ENCODE data around the gene ZP3. TPM values are rescaled to one million over a fixed set of nuclear protein-coding genes. Genes with fewer than 3 reads are reported as not detected.

Gene ZP3
- total RNA-seq (not detected in 2 replicates), polyA plus RNA-seq (1.4 TPM in 1 of 2 replicates, not detected in the other)

DNA sequence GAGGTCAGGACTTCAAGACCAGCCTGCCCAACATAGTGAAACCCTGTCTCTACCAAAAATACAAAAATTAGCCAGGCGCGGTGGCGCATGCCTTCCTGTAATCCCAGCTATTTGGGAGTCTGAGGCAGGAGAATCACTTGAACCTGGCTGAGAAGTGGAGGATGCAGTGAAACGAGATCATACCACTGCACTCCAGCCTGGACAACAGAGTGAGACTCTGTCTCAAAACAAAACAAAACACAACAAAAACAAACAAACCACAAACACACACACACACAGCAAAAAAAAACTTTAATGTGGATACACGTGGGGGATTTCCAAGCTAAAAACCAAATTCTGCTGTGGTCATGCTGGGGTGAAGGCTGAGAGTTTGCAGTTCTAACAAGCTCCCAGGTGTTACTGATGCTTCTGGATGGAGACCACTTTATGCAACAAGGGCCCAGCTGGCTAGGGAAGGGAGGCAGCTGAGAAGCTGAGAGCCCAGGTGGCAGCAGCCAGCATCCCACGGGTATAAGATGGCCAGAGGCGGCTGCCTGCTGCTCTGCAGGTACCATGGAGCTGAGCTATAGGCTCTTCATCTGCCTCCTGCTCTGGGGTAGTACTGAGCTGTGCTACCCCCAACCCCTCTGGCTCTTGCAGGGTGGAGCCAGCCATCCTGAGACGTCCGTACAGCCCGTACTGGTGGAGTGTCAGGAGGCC is at the start of gene ZP3:
ZP3 (plus strand) TSS at position 538 of the 699 bp plus-strand sequence; CDS start at position 553, 15 bp downstream.
- H3K9me3 ChIP-seq (ENCODE audit: low read depth), result no peaks in the 10 kb centered on the region
- no peaks in the 10 kb centered on the region for H3K27me3 ChIP-seq
- no peaks in the 10 kb centered on the region for H3K9me2 ChIP-seq (replicated peaks; ENCODE audit: insufficient read depth)
- no peaks in the 10 kb centered on the region for H3K36me3 ChIP-seq (replicated peaks; ENCODE audit: insufficient read depth, low read depth)
- no peaks in the 10 kb centered on the region for H4K20me1 ChIP-seq (ENCODE audit: insufficient read depth, poor library complexity, severe bottlenecking)
- 90% methylated on average over 10 of the region's 10 CpGs for WGBS (ENCODE audit: low lambda C conversion rate, missing lambda C conversion rate)
- peak within 1 kb of the TSS; percentile 10 for H3K4me2 ChIP-seq
- no peak within 1 kb of the TSS for H3K4me3 ChIP-seq
- H3K27ac ChIP-seq, result peak within 1 kb of the TSS; percentile 20
- no peaks in the 10 kb centered on the region for H3K79me2 ChIP-seq
- H2AFZ ChIP-seq, result no peak within 1 kb of the TSS
- H3K4me1 ChIP-seq (ENCODE audit: insufficient read depth), result no peaks in the 10 kb centered on the region
- no peak for TF ChIP-seq EZH2 (IDR thresholded peaks at IDR 0.05; ENCODE audit: borderline replicate concordance)
- TF ChIP-seq EZH2phosphoT487 (IDR thresholded peaks at IDR 0.05; ENCODE audit: low read depth, severe bottlenecking, unreplicated experiment), result no peak
- TF ChIP-seq, protein P1, sequence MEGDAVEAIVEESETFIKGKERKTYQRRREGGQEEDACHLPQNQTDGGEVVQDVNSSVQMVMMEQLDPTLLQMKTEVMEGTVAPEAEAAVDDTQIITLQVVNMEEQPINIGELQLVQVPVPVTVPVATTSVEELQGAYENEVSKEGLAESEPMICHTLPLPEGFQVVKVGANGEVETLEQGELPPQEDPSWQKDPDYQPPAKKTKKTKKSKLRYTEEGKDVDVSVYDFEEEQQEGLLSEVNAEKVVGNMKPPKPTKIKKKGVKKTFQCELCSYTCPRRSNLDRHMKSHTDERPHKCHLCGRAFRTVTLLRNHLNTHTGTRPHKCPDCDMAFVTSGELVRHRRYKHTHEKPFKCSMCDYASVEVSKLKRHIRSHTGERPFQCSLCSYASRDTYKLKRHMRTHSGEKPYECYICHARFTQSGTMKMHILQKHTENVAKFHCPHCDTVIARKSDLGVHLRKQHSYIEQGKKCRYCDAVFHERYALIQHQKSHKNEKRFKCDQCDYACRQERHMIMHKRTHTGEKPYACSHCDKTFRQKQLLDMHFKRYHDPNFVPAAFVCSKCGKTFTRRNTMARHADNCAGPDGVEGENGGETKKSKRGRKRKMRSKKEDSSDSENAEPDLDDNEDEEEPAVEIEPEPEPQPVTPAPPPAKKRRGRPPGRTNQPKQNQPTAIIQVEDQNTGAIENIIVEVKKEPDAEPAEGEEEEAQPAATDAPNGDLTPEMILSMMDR (IDR thresholded peaks at IDR 0.05; ENCODE audit: poor library complexity), result no peak
- DNase-seq (ENCODE audit: low spot score), result no peak

DNA sequence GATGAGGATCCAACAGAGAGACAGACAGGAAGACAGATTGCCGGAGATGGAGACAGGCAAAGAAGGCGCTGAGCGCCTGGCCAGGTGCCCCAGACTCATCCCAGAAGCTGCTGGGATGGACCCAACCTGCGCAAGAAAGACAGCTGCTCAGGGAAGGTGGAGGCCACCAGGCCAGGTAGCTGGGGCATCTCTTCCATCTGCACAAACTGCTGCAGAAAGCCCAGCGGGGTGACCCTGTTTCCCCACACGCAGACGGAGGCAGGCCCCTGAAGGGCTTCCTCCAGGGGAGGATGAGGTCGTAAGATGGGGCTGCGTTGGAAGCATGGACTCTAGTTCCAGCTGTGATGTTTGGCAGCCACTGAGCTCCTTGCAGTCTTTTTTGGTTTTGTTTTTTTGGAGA is 49.5 kb upstream of the ZP3 start:
- Histone ChIP-seq H3K9me3 (ENCODE audit: low read depth) (no peaks in the 10 kb centered on the region), H3K4me1 (ENCODE audit: insufficient read depth) (peaks cover 6% of the 10 kb centered on the region), H3K4me2 (no peak overlapping the region), H3K27me3 (no peaks in the 10 kb centered on the region), H3K36me3 (replicated peaks; ENCODE audit: insufficient read depth, low read depth) (no peaks in the 10 kb centered on the region), H3K9me2 (replicated peaks; ENCODE audit: insufficient read depth) (no peaks in the 10 kb centered on the region), H3K79me2 (no peaks in the 10 kb centered on the region), H4K20me1 (ENCODE audit: insufficient read depth, poor library complexity, severe bottlenecking) (no peaks in the 10 kb centered on the region), H2AFZ (no peak overlapping the region), H3K4me3 (no peak overlapping the region), H3K27ac (no peak overlapping the region)
- TF ChIP-seq EZH2 (IDR thresholded peaks at IDR 0.05; ENCODE audit: borderline replicate concordance) (no peak), EZH2phosphoT487 (IDR thresholded peaks at IDR 0.05; ENCODE audit: low read depth, severe bottlenecking, unreplicated experiment) (no peak)
- TF ChIP-seq, protein P1 (IDR thresholded peaks at IDR 0.05; ENCODE audit: poor library complexity), result no peak
- no peak for DNase-seq (ENCODE audit: low spot score)
- WGBS (ENCODE audit: low lambda C conversion rate, missing lambda C conversion rate), result 85% methylated on average over 9 of the region's 9 CpGs

DNA sequence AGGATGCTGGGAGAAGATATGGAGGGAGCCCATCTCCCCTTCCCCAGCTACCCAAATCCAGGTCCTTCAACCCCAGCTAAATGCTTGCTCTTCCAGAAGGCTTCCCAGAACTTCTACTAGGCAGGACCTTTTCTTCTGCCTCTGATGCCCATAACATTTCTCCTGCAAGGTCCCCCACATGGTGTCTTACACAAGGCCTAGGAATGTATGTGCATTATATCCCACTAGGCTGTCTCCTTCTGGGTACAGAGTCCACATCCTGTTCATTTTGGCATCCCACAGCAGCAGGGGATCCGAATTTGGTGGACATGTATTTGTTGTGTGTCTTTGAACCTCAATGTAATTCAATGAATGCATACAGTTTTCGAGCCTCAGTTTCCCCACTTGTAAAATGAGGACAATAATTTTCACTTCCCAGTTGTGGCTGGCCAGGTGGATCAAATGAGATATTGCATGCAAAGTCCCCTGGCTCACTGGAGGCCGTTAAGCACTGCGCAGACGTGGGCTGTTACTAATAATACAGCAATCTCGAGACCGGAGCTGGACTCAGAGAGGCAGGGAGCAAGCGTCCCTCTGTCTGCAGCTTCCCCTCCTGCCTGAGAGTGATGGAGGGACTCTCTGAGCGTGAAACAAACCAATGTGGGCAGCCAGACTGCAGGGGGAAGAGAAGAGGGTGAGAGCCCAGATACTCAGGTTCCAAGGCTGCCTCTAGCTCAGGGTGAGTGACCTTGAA is 47.4 kb upstream of the ZP3 start:
- no peak for DNase-seq (ENCODE audit: low spot score)
- no peak overlapping the region for H3K27ac ChIP-seq
- H3K4me1 ChIP-seq (ENCODE audit: insufficient read depth), result peaks cover 10% of the 10 kb centered on the region
- H3K27me3 ChIP-seq, result no peaks in the 10 kb centered on the region
- TF ChIP-seq, protein P1 (IDR thresholded peaks at IDR 0.05; ENCODE audit: poor library complexity), result no peak
- TF ChIP-seq EZH2phosphoT487 (IDR thresholded peaks at IDR 0.05; ENCODE audit: low read depth, severe bottlenecking, unreplicated experiment) (no peak), EZH2 (IDR thresholded peaks at IDR 0.05; ENCODE audit: borderline replicate concordance) (no peak)
- H3K9me3 ChIP-seq (ENCODE audit: low read depth), result no peaks in the 10 kb centered on the region
- WGBS (ENCODE audit: low lambda C conversion rate, missing lambda C conversion rate), result 82% methylated on average over 9 of the region's 9 CpGs
- H3K9me2 ChIP-seq (replicated peaks; ENCODE audit: insufficient read depth), result no peaks in the 10 kb centered on the region
- no peaks in the 10 kb centered on the region for H3K79me2 ChIP-seq
- no peak overlapping the region for H2AFZ ChIP-seq
- no peak overlapping the region for H3K4me3 ChIP-seq
- H4K20me1 ChIP-seq (ENCODE audit: insufficient read depth, poor library complexity, severe bottlenecking), result no peaks in the 10 kb centered on the region
- no peak overlapping the region for H3K4me2 ChIP-seq
- H3K36me3 ChIP-seq (replicated peaks; ENCODE audit: insufficient read depth, low read depth), result no peaks in the 10 kb centered on the region

Measured in hepatocyte (in vitro differentiated cells).